GM13977 (cell line): ENCODE data around the gene PDS5A.
"Not testable (repeated sequence)": the region's sequence is repeated elsewhere in the genome, so short reads cannot be mapped to it uniquely, and the experiment has no call there.

ENCODE experiments used
- DNase-seq: peaks from one replicate; pipeline ENCODE4 v3.0.0; 2012; ENCODE audit warnings: low spot score
- CTCF ChIP-seq: IDR thresholded peaks from 2 replicates; pipeline ENCODE4 v1.5.1; 2012; ENCODE audit warnings: mild to moderate bottlenecking, control low read depth; ENCODE audit not compliant: insufficient read depth; ENCODE audit errors: extremely low read depth, missing control alignments
- in situ Hi-C: fragments of 300-500 bp; cut with MboI; formaldehyde crosslinking; loops from one replicate; pipeline ENCODE4 v1.12.0; 2022; ENCODE audit warnings: low sequenced_read_pairs, low pct_unique_long_range_greater_than_20kb, mixed read lengths, inconsistent platforms; ENCODE audit not compliant: unreplicated experiment

Gene PDS5A

GRCh38 chr4:39821951-39822350, 155.8 kb downstream of the PDS5A start:
- no peak for DNase-seq
- in situ Hi-C loops: no loop called here
- TF ChIP-seq CTCF: no peak

GRCh38 chr4:39820186-39820585, 157.5 kb downstream of the PDS5A start:
- no peak for DNase-seq
- no peak for TF ChIP-seq CTCF
- in situ Hi-C loops: no loop called here

- in situ Hi-C loops: no loop called here
- DNase-seq: no peak
- TF ChIP-seq CTCF: no peak
Measured at GRCh38 chr4:39818646-39819045, 159.1 kb downstream of the PDS5A start.

- in situ Hi-C loops: no loop called here
- no peak for DNase-seq
- no peak for TF ChIP-seq CTCF
Measured at GRCh38 chr4:39814403-39815185, 163.1 kb downstream of the PDS5A start.

- in situ Hi-C loops, DNase-seq: not testable (repeated sequence)
Measured at GRCh38 chr4:39813761-39814160, 163.9 kb downstream of the PDS5A start.

- DNase-seq, in situ Hi-C loops: not testable (repeated sequence)
Measured at GRCh38 chr4:39813033-39813432, 164.7 kb downstream of the PDS5A start.

GRCh38 chr4:39812500-39812899, 165.2 kb downstream of the PDS5A start:
- in situ Hi-C loops: no loop called here
- no peak for TF ChIP-seq CTCF
- no peak for DNase-seq

GRCh38 chr4:39808231-39808749, 169.4 kb downstream of the PDS5A start:
- no peak for TF ChIP-seq CTCF
- DNase-seq: no peak
- in situ Hi-C loops: no loop called here
